ENCODE results near the gene CDK2.

Gene CDK2

GRCh38 chr12:55927588-55928502 lies 38.8 kb upstream of the CDK2 start, which contains the start of gene PYM1:
Gene PYM1, minus strand, starts transcription at chr12:55927894. Its CDS starts 133 bp downstream, at chr12:55927761.
- TF ChIP-seq CTCF (IDR thresholded peaks at IDR 0.05; ENCODE audit: low read depth, low read length) = no peak
- H3K4me3 ChIP-seq (ENCODE audit: low read depth, low read length) = peak within 1 kb of the TSS; percentile 89

- no peak overlapping the region for H3K4me3 ChIP-seq (ENCODE audit: low read depth, low read length)
- no peak for TF ChIP-seq CTCF (IDR thresholded peaks at IDR 0.05; ENCODE audit: low read depth, low read length)
These were observed 37.3 kb upstream of the CDK2 start for GRCh38 chr12:55929306-55929791.

- TF ChIP-seq CTCF (IDR thresholded peaks at IDR 0.05; ENCODE audit: low read depth, low read length) = peak; percentile 46; the same call in 1 of the 2 replicates
- H3K4me3 ChIP-seq (ENCODE audit: low read depth, low read length) = peak within 1 kb of the TSS; percentile 89
These were observed 35.8 kb upstream of the CDK2 start, which contains the start of gene DGKA for GRCh38 chr12:55930771-55931316. Gene DGKA, plus strand, starts transcription at chr12:55931162. Its CDS starts 5,342 bp downstream, at chr12:55936504.

- no peak for TF ChIP-seq CTCF (IDR thresholded peaks at IDR 0.05; ENCODE audit: low read depth, low read length)
- H3K4me3 ChIP-seq (ENCODE audit: low read depth, low read length) = peak overlapping the region; percentile 89
These were observed 35.3 kb upstream of the CDK2 start for GRCh38 chr12:55931317-55931779.

GRCh38 chr12:55931780-55932550 lies 34.7 kb upstream of the CDK2 start:
- TF ChIP-seq CTCF (IDR thresholded peaks at IDR 0.05; ENCODE audit: low read depth, low read length) = no peak
- H3K4me3 ChIP-seq (ENCODE audit: low read depth, low read length) = peak overlapping the region; percentile 89

- no peak for TF ChIP-seq CTCF (IDR thresholded peaks at IDR 0.05; ENCODE audit: low read depth, low read length)
- H3K4me3 ChIP-seq (ENCODE audit: low read depth, low read length) = peak overlapping the region; percentile 89
These were observed 34.1 kb upstream of the CDK2 start for GRCh38 chr12:55932551-55932910.
